Tongue (tissue), 2 donors: ENCODE data around the gene FYN. TPM values are rescaled to one million over a fixed set of nuclear protein-coding genes. Genes with fewer than 3 reads are reported as not detected.

Experiments
- DNase-seq: peaks from one replicate; pipeline ENCODE4 v3.0.0-alpha.2; 2015
- total RNA-seq: library from RNA; depleted of rRNA; stranded (reverse); fragments of >200 nt; gene quantifications from one replicate; pipeline ENCODE4 v1.2.3, GENCODE V29; 2014

FYN gene
- total RNA-seq, 1 donor from 2014 or later: 139 TPM

- peak; percentile 78 for DNase-seq
These were observed 147.7 kb downstream of the FYN start for GRCh38 chr6:111725446-111726112.

- no peak for DNase-seq
These were observed 148.7 kb downstream of the FYN start for GRCh38 chr6:111724505-111724904.

- no peak for DNase-seq
These were observed 149.2 kb downstream of the FYN start for GRCh38 chr6:111724039-111724438.

- no peak for DNase-seq
These were observed 149.8 kb downstream of the FYN start for GRCh38 chr6:111723412-111723970.

- DNase-seq: peak; percentile 84
These were observed 151.0 kb downstream of the FYN start for GRCh38 chr6:111722179-111722731.

GRCh38 chr6:111721753-111722154 lies 151.5 kb downstream of the FYN start:
- DNase-seq: peak; percentile 62

GRCh38 chr6:111720931-111721496 lies 152.2 kb downstream of the FYN start:
- no peak for DNase-seq

GRCh38 chr6:111718990-111719389 lies 154.3 kb downstream of the FYN start:
- peak; percentile 87 for DNase-seq

- DNase-seq: no peak
These were observed 154.9 kb downstream of the FYN start for GRCh38 chr6:111718326-111718725.

- DNase-seq: no peak
These were observed 155.6 kb downstream of the FYN start for GRCh38 chr6:111717621-111718020.

GRCh38 chr6:111716325-111716724 lies 156.9 kb downstream of the FYN start:
- DNase-seq: no peak

GRCh38 chr6:111715321-111715720 lies 157.9 kb downstream of the FYN start:
- DNase-seq: no peak

GRCh38 chr6:111714416-111715270 lies 158.6 kb downstream of the FYN start:
- DNase-seq: no peak

- no peak for DNase-seq
These were observed 159.4 kb downstream of the FYN start for GRCh38 chr6:111713811-111714210.

- no peak for DNase-seq
These were observed 160.0 kb downstream of the FYN start for GRCh38 chr6:111713236-111713635.

- DNase-seq: peak; percentile 73
These were observed 161.1 kb downstream of the FYN start for GRCh38 chr6:111711984-111712752.

- peak; percentile 91 for DNase-seq
These were observed 161.8 kb downstream of the FYN start for GRCh38 chr6:111711476-111711875.

GRCh38 chr6:111710911-111711310 lies 162.3 kb downstream of the FYN start:
- no peak for DNase-seq

GRCh38 chr6:111710439-111710838 lies 162.8 kb downstream of the FYN start:
- no peak for DNase-seq

GRCh38 chr6:111709615-111710398 lies 163.4 kb downstream of the FYN start:
- DNase-seq: peak; percentile 95

- DNase-seq: no peak
These were observed 164.1 kb downstream of the FYN start for GRCh38 chr6:111709201-111709600.
